ENCODE data around the gene ADRA2B.
"Not testable (repeated sequence)": the region's sequence is repeated elsewhere in the genome, so short reads cannot be mapped to it uniquely, and the experiment has no call there.

The ADRA2B gene

DNA sequence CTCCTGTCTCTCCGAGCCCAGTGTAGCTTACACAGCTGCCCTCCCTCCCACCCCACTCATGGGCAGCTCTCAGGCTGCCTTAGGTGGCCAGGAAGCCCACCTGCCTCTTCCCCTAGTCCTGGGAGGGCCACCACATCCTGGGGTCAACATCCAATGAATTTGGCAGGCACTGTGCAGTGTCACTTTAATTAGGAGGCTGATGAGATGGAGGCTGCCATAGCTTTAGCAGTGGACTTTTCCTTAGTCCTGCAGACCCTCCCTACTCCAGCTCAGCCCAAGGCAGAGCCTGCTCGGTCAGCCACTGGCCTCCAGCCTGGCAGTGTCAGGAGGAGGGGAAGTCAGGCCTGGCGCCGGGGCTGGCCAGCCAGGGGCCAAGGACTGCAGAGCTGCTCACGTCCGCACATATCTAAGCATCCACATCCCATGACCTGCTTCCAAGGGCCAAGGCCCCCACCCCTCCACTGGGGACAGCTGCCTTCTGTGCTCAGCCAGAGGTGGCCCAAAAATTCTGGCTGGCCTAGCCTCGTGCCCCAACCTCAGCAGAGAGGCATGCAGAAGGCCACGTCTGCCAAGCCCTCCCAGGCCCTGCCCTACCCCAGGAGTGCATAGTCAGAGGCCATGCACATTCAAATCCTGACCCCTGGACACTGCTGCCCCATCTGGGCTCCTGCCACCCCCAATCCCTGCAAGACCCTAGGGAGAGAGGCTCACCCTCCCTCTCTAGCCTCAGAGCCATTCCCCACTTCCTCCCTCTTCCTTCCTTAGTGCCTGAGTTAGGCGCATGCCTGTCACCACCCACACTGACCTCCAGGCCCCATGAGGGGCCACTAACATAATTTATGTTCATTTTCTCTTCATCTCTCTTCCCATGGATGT, 33.1 kb downstream of the ADRA2B start:
- no peak for TF ChIP-seq POLR2A (IDR thresholded peaks at IDR 0.05; ENCODE audit: low read depth, low read length)
- no peak for DNase-seq (ENCODE audit: insufficient read length, low spot score)
- FAIRE-seq = no peak

DNA sequence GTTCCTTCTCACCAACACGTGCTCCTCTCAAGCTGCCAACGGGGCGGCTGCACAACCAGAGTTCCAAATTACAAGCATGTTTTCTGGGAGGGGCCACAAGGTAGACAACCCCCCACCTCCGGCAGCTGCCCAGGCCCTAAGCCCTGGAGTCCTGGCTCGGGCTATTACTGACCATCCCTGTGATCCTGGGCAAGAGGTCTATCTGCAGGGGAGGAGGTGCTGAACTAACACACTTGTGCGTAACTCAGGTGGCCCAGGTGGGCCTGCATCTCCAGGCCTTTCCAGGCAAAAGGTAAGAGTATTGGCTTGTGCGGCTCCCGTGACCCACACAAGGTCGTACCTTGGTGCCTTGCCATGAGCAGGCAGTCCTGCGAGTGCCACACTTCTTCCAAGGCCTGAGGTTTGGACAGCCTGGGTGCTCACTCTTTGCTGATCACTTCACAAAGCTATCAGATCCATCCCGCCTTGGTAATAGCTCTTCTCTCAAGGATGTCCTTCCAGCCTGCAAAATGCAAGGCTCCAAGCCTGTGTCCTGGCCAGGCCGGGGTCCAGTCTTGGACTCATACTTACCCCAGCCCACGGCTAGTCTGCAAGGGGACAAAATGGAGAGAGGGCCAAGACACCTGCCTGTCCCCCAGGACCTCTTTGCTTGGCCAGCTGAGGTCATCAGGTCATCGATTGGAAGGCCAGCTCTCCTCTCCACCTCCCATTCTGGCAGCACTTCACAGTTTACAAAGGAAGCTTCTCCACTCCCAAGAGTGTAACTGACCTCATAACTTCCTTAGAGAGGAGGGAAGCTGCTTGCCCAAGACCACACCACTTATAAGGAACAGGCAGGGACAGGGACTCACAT, 33.9 kb downstream of the ADRA2B start:
- FAIRE-seq = no peak
- no peak for TF ChIP-seq POLR2A (IDR thresholded peaks at IDR 0.05; ENCODE audit: low read depth, low read length)
- no peak for DNase-seq (ENCODE audit: insufficient read length, low spot score)

DNA sequence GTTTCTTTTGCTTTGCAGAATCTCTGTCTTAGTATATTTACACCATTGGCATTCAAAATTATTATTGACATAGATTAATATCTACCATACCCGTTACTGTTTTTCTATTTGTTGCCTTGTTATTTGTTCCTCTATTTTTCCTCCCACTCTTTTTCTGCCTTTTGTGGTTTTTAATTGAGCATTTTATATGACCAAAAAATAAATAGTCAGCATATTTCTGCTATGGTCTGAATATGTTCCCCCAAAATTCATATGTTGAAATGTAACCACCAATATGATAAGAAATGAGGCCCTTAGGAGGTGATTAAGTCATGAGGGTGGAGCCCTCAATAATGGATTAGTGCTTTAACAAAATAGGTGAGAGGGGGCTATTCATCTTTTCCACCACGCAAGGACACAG, 35.3 kb downstream of the ADRA2B start:
- TF ChIP-seq POLR2A (IDR thresholded peaks at IDR 0.05; ENCODE audit: low read depth, low read length) = no peak
- FAIRE-seq (no peak), DNase-seq (ENCODE audit: insufficient read length, low spot score) (no peak)

DNA sequence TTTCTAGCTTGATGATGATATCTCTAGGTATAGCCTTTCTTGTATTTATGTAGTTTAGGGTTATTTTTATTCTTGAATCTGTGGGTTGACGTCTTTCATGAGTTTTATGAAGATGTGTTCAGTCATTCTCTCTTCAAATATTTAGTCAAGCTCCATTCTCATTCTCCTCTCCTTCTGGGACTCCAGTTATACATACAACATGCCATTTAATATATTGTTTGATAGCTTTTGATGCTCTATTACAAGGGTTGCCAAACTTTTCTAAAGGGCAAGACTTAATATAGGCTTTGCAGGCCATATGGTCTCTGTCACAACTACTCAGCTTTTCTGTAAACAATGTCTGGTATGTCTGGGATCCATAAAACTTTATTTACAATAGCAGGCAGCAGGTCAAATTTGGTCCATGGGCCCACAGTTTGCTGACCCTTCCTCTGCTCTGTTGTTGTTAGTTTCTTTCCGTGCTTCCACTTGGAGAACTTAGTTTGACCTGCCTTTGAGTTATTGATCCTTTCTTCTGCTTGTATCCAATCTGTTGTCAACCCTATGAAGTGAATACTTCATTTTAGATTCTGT, 41.1 kb downstream of the ADRA2B start:
- FAIRE-seq (no peak), DNase-seq (ENCODE audit: insufficient read length, low spot score) (no peak)
- no peak for TF ChIP-seq POLR2A (IDR thresholded peaks at IDR 0.05; ENCODE audit: low read depth, low read length)

DNA sequence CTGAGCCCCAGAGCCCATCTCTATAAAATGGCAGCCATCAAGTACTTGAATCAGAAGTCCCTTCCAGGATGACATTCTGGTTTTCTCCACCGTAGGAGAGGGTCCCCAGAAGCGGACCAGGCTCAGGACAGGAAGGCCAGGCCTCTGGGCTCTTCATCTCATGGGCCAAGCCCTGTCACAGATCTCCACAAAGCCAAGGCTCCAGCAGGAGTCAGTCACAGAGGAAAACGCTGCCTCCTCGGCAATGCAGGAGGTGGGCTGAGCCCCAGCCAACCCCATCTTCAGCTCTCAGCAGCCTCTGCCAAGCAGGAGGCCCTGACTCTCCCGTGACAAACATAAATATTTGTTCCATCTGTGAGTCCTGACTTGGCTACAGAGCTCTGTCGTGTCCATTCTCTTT, 42.2 kb downstream of the ADRA2B start:
- no peak for FAIRE-seq
- DNase-seq (ENCODE audit: insufficient read length, low spot score) = no peak
- no peak for TF ChIP-seq POLR2A (IDR thresholded peaks at IDR 0.05; ENCODE audit: low read depth, low read length)

DNA sequence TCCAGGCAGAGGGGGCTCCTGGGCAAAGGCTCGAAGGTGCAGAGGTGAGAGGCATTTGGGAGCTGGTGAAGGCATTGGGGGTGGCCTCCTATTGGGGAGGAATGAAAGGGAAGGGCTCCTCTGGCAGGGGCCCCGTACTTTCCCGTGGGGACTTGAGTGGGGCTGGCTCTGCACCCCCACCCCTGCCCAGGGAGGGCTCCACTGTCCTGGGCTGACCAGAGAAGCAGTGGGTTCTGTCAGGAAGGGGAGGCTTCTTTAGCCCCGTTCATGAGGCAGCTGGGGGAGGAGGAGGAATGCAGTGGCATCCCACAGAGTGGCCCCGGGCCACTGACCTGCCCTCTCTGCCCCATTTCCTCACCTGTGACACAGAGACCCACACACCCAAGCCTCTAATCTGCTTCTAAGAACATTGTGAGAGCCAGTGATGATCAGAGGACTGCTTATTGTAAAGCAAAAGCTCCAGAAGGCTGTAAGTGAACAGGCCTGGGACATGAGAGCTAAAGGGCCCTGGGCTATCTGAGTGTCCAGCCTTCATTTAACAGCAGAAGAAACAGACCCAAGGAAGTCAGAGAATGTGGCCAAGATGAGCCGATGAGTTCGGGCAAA, 43.1 kb downstream of the ADRA2B start:
- no peak for TF ChIP-seq POLR2A (IDR thresholded peaks at IDR 0.05; ENCODE audit: low read depth, low read length)
- DNase-seq (ENCODE audit: insufficient read length, low spot score) = no peak
- FAIRE-seq = no peak

DNA sequence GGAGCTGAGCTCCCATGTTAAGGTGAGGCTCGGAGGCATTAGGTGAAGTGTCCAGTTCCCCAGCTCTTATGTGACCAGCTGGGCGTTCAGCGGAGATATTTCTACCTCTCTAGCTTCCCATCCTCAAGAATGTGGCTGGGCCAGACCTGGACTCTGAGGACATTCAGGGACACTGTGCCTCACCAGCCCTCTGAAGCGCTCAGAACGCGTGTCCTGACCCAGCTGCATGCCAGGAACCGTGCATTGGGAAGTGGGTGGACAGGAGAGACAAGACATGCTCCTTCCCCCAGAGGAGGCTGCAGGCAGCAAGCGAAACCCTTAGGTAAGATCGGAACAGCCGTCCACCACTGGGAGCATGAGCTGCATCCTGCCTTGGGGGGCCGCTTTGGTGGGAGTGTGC, 43.6 kb downstream of the ADRA2B start:
- no peak for TF ChIP-seq POLR2A (IDR thresholded peaks at IDR 0.05; ENCODE audit: low read depth, low read length)
- FAIRE-seq (no peak), DNase-seq (ENCODE audit: insufficient read length, low spot score) (no peak)

DNA sequence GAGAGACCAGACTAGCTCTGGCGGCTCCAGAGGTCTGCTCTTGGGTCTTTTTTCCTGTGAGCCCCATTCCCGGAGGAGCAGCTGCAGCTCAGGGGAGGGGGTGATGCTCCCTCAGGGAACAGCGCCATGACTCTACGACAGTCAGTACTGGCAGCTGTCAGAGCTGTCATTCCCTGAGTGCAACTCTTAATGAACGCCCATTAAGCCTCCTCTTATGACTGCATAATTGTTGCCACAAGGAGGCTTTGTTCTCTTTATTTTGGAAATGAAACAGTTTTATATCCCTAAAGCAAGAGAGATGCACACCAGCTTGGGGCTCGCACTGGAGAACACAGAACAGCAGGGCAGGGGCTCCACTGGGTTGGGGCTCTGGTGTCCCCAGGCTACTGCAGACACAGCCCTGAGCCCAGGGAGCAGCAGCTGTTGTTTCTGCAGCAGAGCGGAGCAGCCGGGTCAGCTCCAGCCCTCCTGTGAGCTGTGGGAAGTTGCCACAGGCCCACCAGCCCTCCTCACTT, 44.3 kb downstream of the ADRA2B start:
- not testable (repeated sequence) for FAIRE-seq; DNase-seq (ENCODE audit: insufficient read length, low spot score)

DNA sequence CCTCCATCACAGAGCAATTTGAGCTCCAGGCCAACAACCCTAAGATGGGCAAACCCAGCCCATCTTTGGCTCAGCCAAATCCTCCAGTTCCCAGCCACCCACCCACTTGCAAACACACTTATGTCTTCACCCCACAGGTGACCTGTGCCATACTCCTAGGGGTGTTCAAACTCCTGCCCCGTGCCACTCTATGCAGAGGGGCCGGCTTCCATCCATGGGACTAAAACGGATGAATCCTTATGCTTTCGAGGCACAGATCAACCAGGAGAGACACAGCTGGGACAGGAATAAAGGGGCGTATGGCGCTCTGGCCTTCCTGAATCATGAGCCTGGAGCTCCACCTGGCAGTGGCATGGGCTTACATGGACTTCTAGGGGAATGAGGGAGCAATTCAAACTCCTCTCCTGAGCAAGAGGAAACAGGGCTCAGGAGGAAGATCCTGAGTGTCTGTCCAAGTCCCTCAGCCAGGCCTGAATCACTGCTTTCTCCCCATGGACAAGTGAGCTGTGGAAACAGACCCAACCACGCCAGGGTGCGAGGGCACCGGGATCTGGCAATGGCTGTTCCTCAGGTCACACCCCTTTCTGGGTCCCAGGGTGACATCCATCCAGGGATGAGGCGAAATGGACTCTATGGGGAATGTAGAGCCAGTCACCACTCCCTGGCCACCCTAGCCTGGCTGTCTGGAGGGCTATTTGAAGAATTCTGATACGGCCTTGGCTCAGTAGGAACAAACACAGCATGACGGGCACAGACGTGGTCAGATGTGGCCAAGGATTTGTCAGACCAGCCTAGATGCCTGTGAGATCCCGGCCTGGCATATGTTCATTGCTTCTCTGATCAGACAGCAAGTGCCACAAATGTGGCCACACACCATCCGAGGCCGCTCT, 45.0 kb downstream of the ADRA2B start:
- DNase-seq (ENCODE audit: insufficient read length, low spot score); FAIRE-seq: not testable (repeated sequence)

DNA sequence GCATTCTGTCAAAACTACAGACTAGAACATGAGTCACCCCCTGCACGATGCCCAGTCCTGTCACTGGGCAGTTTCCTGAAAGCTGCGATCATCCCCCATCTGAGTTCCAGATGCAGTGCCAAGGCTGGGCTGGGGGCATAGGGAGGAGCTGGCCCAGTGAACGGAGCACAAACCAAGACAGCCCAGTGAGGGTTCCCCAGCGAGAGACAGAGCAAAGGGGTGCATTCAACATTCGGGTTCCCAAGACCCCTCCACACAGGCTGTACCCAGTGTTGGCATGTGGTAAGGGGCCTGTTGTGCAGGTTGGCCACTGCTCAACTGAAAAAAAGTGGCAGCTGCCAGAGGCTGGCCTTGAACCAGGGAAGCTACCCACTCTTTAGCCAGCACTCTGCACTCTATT, 46.0 kb downstream of the ADRA2B start:
- not testable (repeated sequence) for FAIRE-seq; DNase-seq (ENCODE audit: insufficient read length, low spot score)

DNA sequence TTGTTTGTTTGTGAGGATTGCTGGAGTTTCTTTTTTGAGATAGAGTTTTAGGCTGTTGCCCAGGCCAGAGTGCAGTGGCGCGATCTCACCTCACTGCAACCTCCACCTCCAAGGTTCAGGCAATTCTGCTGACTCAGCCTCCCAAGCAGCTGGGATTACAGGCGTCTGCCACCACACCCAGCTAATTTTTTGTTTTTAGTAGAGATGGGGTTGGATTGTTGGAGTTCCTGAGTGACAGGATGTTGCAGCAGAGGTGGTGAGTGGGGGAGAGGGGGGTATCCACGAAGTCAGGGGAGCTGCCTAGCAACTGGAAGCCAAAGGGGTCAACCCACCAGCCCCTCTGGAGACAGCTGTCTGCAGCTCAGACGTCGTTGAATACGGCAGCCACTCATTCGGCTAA, 46.5 kb downstream of the ADRA2B start:
- not testable (repeated sequence) for DNase-seq (ENCODE audit: insufficient read length, low spot score); FAIRE-seq

DNA sequence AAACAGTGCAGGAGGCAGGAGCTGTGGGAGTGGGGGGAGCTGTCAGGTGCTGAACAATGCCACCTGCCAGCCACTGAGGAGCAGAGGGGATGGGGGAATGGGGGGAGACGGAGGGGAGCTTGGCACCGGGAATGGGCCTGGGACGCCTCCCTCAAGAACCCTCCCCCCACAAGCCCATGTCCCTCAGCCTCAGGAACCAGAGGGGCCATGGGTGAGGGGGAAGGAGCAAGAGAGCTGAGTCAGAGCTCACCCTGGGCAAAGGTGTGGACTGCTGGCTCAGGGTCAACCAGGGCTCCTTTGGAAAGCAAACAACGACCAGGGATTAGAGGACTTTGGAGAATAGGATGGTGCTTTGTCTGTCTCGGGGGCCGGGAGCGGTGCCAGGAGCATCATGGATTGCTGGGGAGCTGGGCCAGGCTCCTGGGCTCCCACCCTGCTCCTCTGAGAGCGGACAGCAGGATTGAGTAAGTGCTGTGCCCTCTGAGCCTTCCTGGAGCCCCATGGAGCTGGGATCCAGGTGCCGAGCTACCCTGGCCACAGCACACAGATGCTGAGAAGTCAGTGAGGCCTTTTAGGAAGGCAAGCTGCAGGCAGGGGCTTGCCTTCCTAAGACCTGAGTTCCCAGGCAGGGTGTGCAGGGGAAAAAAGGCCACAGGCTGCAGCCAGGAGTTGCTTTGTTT, 48.3 kb downstream of the ADRA2B start:
- DNase-seq (ENCODE audit: insufficient read length, low spot score); FAIRE-seq: not testable (repeated sequence)

DNA sequence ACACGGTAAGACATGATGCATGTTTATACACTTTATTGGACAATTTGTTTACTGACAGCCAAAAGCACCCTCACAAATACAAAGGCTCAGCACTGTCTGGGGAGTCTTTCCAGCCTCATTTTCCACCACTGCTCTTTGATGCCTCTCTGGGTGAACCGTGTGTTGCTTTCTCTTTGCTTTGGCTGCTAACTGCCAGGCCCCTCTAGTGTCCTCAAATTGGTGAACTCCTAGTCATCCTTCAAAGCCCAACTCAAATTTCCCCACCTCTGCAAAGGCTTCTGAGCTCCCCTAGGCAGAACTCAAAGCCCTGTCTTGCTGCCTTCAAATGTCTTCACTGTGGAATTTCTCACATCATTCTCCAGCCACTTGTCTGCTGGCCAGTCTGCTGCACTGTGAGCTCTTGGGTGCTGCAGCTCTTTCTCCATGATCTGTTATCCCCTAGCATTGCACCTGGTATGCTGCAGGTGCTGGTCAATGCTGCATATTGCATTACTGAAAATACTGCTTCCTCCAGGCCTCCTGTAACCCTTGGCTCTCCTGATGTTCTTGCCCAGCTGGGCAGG, 49.2 kb downstream of the ADRA2B start:
- FAIRE-seq = not testable (repeated sequence)

DNA sequence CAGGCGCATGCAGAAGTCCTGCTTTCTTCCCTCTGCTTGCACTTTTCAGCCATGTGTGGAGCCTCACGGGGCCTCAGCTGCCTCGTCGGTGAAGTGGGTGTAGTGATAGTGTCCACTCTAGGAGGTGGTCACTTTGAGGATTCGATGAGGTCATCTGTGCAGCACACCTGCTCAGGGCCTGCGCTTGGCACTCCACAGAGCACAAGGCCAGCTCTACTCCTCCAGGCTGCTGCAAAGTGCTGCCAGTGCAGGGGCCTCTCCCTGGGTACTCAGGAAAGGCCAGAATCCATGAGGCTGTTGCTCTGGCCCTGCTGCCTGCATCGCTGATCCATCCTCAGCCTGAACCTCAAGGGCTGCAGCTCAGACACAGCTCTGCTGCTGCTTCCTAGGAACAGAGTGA, 49.9 kb downstream of the ADRA2B start:
- FAIRE-seq = not testable (repeated sequence)

More for the DNA sequence above, 49.2 kb downstream of the ADRA2B start:
- not testable (repeated sequence) for DNase-seq (ENCODE audit: insufficient read length, low spot score)

DNA sequence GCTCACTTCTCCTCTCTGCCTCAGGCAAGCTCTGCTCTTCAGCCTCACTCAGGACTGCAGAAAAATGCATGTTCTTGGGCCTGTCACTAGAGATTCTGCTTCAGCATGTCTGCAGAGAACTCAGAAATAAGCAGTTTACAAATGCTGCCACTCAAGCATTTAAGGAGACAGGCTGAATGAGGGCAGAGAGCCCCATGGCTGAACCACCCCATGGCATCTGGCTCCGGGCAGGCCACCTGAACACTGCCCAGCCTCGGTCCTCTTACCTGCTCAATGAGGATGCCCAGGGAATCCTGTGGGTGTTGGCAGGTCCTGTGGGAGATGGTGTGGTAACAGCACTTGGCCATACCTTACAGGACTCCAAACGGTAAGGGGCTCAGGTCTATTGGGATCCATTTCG, 50.4 kb downstream of the ADRA2B start:
- FAIRE-seq; DNase-seq (ENCODE audit: insufficient read length, low spot score): not testable (repeated sequence)

More for the DNA sequence above, 49.9 kb downstream of the ADRA2B start:
- not testable (repeated sequence) for DNase-seq (ENCODE audit: insufficient read length, low spot score)

Measured in H54 (cell line).